Measurements from ENCODE around the gene TWF1.
"Not testable (repeated sequence)": the region's sequence is repeated elsewhere in the genome, so short reads cannot be mapped to it uniquely, and the experiment has no call there.

The TWF1 gene

DNA sequence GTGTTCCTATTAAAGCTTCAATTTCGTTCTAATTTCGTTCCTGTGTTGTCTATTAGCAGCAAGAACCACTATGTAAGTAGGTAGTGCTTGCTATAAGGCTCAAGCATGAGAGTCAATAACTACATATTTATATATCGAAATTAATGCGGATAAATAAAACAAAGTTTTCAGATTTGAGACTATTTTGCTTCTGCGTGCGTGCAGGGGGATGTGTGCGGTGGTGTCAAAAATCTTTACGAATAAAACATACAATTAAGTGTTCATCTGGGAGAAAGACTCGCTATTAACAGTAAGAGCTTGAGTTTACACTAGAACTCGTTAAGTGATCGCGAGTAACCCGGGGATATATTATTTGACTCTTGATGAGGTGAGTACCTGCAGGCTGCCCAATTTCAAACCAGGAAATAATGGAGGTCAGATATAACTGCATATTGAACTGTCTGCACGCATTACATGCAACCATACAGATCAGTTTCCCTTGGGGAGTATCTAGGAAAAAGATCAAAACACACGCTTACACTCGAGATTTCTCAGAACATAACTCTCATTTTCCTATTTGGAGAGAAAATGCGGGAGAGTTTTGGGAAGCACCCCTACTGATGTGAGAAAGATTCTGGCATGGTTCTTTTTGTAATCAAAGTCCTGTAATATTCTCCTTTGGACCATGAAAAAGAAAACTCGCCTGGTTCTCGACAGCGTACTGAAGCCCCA is 813 bp downstream of the TWF1 start:
- DNase-seq (ENCODE audit: low read depth), result no peak

DNA sequence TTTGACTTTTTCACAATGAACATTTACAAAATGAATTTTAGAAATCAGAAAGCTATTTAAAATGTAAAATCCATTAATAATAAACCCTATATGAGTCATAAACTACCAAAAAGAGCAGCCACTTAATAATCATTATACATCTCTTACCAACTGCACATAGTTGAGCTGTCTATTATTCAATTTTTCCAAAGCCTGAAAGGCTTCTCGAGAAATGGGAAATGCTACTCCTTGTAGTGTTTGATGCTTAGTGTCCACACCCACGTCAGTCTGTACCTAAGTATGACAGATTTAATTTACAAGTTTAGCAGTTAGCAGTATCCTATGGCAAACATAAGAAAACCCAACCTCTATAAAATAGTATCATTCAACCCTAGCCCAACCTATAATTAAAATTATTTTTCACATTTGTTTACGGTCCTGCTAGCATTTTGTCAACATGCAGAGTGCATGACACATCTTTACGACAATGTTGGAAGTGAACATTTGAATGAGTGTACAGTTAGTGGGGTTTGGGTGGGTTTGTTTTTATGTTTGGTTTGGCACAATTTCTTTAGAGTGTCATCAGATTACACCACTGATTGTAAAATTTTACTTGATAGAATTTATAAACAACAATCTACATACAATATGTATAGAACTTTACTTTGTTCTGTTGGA is 8.4 kb downstream of the TWF1 start:
- DNase-seq (ENCODE audit: low read depth), result no peak

DNA sequence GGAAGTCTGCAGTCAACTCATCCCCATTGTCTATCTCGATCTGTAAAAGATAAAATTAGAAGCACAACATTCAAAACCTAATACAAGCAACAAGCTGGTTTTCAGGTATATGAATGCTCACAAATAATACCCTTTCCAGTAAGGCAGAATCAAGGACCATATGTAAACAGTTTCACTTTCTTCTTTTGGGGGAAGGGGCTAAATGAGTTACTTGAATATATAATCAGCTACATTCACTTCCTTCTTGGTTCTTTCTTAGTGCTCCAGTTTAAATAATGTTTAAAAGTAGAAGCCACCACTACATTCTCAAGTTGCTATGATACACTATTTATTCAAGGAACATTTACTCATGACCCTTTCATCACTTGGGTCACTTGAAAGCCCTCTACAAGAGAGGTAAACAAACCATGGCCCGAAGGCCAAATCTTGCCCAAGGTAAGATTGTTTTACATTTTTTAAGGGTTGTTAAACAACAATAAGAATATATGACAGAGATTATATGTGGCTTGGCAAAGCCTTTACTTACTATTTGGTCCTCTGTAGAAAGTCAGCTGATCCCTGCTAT is 10.3 kb downstream of the TWF1 start:
- no peak for DNase-seq (ENCODE audit: low read depth)

DNA sequence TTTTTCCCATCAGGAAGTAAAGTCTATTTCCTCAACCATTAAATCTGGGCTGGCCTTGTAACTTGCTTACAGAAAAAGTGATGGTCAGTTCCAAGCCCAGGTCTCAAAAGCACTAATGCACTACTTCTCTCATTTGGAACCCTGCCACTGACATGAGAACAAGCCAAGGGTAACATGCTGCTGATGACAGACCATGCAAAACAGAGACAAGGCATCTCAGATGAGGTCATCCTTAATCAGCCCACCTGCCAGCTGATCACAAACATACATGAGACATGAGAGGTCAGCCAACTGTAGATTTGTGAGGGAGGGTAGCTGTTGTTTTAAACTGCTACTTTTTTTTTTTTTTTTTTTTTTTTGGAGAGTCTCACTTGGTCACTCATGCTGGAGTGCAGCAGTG is 16.2 kb downstream of the TWF1 start:
- no peak for DNase-seq (ENCODE audit: low read depth)

DNA sequence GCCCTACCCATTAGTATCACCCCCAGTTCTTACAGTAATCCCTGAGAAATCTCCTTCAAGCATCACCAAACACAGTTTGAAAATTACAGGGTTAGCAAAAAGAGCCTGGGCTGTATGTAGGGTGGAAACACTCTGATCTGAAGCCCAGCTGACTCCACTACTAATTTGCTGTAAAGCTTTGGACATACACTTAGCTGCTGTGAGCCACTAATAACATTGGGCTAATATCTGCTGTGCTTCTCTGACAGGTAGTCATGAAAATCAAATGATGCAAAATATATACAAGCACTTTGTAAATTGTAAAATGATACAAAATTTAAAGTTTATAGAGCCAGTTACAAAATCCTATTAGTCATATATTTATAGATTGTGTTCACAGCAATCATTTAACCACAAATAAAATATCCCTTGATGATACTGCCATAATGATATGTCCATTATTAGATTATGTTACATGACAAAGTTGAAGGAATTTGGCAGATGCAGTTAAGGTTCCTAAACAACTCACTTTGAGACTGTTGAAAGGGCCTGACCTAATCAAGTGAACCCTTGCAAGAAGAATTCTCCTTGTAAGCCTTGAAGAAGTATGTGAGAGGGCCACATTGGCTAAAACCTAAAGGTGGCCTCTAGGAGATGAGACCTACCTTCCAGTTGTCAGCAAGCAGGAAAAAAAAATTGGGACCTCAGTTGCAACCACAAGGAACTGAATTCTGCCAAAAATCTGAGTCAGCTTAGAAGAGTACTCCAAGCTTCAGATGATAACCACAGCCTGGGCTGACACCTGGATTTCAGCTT is 19.0 kb downstream of the TWF1 start:
- DNase-seq (ENCODE audit: low read depth), result no peak

DNA sequence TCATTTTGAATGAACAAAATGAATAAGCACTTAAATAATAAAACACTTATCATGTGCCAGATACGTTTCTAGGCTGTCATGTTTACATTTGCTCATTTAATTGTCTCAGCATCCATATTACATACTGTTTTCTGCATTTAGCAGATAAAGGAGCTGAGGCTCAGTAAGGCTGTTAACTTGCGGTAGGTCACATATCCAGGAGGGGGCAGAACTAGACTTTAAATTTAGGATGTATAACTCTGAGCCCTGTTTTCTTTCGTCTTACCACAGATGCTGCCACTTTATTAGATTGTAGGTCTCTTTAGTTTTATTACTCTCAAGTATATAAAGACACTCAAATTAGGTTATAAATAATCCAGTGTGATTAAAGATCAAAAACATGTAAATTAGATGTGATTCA is 29.6 kb downstream of the TWF1 start:
- DNase-seq (ENCODE audit: low read depth), result no peak

DNA sequence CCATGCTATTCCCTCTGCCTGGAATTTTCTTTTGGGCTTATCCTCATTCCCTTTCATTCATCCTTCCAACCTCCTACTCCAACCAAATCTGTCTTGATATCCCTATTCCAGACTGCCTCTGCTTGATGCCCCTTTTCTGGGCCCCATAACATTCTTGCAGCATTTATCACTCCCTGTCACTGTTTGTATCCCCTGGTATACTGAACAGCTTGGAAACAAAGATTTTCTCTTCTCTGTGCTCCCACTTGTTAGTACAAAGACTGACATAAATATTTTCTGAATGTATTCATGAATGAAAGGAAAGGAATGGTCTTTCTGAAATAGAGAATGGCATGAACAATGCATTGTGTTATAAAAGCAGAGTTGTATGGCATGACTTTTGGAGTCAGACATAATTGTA is 39.8 kb downstream of the TWF1 start:
- no peak for DNase-seq (ENCODE audit: low read depth)

DNA sequence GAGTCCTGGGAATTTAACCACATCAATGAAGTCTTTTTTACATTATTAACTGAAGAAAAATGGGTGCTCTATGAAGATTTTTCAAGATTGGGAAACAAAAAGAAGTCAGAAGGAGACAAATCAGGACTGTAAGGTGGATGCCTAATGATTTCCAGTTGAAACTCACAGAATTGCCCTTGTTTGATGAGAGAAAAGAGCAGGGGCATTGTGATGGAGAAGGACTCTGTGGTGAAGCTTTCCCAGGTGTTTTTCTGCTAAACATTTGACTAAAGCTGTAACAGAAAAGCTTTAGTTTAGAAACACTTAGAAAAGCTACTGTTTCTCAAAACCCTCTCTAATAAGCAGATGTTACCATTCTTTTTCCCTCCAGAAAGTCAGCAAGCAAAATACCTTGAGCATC is 41.6 kb downstream of the TWF1 start:
- no peak for DNase-seq (ENCODE audit: low read depth)

DNA sequence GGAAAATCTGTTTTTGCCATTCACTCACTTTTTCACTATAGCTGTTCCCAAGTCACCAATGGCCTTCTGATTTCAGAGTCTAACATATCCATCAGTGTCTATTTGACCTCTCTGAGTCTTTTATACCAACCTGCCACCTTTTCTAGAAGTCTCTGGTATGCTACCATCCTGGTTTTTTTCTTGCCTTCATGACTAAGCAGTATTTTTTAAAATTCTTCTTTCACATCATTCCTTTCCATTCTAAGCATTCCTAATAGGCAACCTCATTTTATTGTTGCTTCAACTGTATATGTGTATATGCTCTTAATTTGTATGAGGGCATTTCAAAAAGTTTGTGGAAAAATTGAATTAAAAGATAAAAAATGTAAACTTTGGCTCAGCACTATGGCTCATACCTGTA is 42.3 kb downstream of the TWF1 start:
- no peak for DNase-seq (ENCODE audit: low read depth)

DNA sequence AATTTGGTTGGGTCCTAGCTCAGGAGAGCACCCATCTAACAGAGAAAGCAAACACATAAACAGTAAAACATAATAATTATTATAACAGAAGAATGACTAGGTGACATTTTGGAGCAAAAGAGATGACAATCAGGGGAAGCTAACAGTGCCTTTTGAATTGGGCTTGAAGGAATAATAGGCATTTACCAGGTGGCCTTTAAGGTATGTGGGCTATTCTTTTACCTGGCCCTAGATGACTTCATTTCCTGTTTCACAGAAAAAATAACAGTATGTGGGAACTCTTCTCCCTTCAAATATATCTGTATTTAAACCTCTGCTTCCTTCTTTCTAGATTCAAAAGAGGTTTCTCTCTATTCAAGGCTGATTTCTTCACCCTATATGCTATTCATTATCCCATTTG is 43.5 kb downstream of the TWF1 start:
- no peak for DNase-seq (ENCODE audit: low read depth)

DNA sequence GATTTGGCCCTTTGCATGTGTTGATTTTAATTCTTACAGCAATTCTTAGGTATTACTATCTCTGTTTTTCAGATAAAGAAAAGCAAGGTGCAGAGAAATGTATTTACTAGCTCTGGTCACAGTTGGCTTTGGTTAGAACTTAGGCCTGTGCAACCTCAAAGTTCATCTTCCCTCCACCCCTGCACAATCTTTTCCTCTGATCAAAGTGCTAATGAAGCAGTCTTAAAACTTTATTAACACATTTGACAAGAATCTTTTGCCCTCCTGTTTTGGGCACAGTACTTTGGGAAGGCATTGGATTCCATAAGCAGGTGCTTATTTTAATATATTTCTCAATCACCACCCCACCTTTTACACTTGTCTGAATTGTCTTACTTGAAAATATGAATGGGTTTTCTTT is 44.6 kb downstream of the TWF1 start:
- no peak for DNase-seq (ENCODE audit: low read depth)

DNA sequence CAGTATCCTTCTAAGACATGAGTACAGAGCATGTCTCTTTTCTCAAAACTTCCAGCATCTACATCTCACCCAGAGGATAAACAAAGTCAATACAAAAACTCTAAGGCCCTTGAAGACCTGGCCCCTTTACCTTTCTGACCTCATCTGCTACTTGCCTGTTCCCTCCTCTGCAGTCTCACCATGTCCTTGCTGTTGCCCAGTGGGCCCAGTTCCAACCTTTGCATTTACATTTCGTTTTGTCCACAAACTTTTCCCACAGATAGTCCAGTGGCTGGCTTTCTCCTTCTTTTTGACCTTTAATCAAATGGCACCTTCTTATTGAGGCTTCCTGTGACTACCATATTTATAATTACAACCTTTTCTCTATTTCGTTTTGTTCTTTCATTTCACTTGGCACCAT is 45.7 kb downstream of the TWF1 start:
- DNase-seq (ENCODE audit: low read depth), result no peak

DNA sequence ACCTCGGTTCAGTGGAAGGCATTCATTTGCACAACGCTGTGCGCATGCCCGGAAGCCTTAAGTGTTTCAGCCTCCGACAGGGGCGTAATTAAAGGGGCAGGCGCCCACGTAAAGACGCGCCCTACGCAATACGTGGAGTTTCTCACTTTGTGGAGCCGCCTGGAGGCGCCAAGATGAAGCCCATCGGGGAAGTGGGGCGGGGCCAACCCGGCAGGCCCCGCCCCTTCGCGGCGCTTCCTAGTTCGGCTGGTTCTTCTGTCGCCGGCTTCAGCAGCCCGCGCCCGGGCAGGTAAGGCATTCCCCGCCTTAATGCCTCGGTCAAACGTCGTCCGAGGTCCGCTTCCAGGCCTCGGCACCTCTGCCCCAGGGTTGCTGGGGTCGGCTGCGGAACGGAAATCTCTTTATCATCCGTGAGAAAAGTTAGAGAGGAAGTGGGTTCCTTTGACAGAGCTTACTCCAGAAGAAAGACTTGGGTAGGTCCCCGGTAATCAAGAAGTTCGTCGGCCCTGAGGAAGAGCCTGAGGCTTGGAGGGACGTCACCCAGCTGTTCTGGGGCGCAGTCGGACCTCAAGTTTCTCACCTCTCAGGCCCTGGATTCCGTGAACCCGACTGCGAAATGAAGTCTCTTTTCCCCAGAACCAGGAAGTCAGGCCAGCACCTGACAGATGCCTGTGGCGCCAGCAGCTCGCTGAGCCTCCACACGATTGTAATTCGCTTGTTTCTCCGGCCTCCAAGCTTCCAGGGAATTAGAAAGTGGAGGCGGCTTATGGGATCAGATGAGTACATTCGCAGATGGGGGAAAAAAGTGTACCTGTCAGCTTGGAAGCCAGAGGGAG is 47.2 kb downstream of the TWF1 start, which contains the start of the genes IRAK4 and PUS7L:
Gene IRAK4 (plus strand): TSS at position 224 of the 836 bp plus-strand sequence. CDS start 9,161 bp downstream, outside the sequence.
Gene PUS7L (minus strand): TSS at position 63 of the 836 bp plus-strand sequence. CDS start 3,545 bp downstream, outside the sequence.
- DNase-seq (ENCODE audit: low read depth), result peak; percentile 92

DNA sequence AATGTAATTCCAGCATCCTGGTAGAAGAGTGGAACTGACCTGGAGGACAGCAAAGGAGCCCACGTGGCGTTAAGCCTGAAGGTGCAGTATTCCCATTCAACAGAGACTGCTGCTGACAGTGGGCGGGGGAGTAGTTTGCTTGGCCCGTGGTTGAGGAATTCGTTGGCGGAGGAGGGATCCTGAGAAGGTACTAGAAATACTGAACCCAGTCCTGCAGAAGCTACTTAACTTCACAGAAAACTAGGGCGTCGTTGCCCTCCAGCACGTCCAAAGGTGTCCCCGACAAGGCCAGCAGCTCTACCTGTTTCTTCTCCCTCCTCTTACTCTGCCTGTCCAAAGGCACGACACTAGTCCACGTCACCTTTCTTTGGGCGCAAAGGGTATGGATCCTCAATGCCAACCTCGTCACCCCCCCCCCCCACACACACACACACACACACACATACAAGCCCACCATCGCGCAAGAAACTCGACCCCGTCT is 47.8 kb downstream of the TWF1 start:
- DNase-seq (ENCODE audit: low read depth), result no peak

DNA sequence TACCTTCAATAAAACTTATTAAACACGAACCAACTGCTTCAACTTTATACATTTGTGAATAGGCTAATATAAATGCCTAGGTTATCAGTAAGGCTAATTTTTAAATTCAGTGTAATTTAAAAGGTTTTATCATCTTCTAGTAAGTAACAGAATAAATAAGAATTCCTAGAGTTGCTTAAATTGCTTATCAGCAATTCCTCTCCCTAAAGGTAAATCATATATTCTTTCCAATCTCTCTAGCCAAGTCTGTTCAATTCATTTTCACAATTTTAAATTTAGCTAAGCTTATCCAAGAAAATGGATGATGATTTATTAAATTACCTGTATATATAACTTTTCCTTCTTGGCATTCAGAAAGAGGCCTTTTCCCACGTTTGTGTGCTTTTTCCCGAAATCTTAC is 52.1 kb downstream of the TWF1 start:
- DNase-seq (ENCODE audit: low read depth), result no peak

DNA sequence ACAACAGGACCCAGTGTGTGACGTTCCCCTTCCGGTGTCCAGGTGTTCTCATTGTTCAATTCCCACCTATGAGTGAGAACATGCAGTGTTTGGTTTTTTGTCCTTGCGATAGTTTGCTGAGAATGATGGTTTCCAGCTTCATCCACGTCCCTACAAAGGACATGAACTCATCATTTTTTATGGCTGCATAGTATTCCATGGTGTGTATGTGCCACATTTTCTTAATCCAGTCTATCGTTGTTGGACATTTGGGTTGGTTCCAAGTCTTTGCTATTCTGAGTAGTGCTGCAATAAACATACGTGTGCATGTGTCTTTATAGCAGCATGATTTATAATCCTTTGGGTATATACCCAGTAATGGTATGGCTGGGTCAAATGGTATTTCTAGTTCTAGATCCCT is 54.8 kb downstream of the TWF1 start:
- not testable (repeated sequence) for DNase-seq (ENCODE audit: low read depth)

DNA sequence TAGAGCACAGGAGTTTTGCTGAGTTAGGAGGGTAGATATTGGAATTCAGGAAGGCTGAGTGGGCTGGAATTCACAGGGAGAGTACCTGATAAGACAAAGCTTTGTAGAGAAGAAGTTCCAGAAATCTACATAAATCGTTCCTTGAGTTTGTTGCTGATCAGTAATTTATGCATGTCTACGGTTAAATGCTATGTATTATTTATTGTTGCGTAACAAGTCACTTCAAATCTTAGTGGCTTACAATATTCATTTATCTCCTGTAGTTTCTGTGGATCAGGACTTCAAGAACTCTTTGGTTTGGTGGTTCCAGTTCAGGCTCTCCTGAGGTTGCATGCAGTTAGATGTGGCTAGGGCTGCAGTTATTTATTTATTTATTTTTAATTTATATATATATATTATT is 55.3 kb downstream of the TWF1 start:
- DNase-seq (ENCODE audit: low read depth), result no peak

DNA sequence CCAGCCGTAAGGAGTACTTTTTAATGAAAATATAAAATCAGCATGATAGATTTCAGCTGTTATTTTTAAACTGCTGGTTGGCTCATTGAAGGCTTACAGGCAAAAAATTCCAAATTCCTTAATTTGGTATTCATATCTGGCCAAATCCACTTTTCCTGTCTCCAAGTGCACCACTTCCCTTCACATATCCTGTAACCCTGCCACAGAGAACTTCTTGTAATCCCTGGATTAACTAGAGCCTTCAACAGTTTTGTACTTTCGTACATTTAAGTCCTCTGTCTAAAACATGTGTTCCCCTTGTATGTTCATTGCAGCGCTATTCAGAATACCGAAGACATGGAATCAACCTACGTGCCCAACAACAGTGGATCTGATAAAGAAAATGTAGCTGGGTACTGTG is 57.1 kb downstream of the TWF1 start:
- no peak for DNase-seq (ENCODE audit: low read depth)

DNA sequence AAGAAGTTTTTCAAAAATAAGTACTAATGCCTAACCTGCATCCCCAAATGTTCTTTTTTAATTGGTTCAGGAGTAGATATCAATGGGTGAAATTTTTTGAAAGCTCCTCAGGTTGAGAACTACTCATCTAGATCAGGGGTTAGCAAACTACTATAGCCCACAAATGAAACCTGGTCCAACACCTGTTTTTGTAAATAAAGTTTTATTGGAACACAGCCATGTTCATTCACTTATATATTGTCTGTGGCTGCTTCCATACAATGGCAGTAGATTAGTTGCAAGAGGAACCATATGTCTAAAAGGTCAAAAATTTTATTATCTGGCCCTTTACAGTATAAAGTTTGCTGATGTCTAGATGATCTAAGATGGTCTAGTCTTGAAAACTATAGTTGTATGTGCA is 61.3 kb downstream of the TWF1 start:
- no peak for DNase-seq (ENCODE audit: low read depth)
